ENCODE data around the gene WDR5. TPM values are rescaled to one million over a fixed set of nuclear protein-coding genes. Genes with fewer than 3 reads are reported as not detected.

The WDR5 gene
- total and polyA plus RNA-seq, 9 of the 15 experiments (the other 6 are each of a cell fraction or from before 2014, with no cell fraction given), result 3.0 to 56.8 (median 38.6) TPM

DNA sequence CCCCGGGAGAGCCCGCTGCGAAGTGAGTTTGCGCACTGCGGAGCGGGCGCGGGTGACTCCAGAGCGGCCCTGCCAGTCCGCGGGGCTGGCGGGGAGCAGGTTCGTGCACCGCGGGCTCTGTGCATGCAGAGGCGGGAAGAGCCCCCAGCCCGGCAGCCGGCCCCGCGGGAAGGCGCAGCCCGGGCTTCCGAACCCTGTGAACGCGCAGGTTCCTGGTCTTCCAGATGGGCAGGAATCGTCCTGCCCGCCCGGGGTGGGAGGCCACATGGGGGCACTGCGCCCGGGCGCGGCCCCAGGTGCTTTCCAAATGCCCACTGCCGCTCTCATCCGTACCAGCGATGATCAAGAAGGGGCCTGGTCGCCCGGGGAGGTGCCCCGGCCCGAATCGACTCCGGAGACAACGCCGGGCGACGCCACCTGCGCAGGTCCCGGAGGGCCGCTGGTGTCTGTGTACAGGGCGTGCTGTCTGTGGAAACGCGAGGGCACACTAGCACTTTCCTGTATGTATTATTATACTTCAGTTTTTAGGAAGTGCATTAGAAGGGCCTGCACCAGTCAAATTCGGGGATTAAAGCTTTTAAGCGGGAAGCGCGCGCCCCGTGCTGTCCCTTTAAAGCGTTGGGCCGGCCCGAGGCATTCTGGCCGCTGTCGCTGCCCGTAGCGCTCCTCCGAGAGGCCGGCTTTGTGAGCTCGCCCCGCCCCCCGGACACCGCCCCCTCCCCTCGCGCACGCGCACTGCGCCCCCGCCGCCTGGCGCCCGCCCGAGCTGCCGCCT lies at the start of gene WDR5 (continued):
- no peak for TF ChIP-seq ZNF695 (CRISPR knock-in tag; IDR thresholded peaks at IDR 0.05)
- no peak for TF ChIP-seq STAG1 (CRISPR knock-in tag; IDR thresholded peaks at IDR 0.05; ENCODE audit: borderline replicate concordance)
- TF ChIP-seq, protein P1, sequence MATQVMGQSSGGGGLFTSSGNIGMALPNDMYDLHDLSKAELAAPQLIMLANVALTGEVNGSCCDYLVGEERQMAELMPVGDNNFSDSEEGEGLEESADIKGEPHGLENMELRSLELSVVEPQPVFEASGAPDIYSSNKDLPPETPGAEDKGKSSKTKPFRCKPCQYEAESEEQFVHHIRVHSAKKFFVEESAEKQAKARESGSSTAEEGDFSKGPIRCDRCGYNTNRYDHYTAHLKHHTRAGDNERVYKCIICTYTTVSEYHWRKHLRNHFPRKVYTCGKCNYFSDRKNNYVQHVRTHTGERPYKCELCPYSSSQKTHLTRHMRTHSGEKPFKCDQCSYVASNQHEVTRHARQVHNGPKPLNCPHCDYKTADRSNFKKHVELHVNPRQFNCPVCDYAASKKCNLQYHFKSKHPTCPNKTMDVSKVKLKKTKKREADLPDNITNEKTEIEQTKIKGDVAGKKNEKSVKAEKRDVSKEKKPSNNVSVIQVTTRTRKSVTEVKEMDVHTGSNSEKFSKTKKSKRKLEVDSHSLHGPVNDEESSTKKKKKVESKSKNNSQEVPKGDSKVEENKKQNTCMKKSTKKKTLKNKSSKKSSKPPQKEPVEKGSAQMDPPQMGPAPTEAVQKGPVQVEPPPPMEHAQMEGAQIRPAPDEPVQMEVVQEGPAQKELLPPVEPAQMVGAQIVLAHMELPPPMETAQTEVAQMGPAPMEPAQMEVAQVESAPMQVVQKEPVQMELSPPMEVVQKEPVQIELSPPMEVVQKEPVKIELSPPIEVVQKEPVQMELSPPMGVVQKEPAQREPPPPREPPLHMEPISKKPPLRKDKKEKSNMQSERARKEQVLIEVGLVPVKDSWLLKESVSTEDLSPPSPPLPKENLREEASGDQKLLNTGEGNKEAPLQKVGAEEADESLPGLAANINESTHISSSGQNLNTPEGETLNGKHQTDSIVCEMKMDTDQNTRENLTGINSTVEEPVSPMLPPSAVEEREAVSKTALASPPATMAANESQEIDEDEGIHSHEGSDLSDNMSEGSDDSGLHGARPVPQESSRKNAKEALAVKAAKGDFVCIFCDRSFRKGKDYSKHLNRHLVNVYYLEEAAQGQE (IDR thresholded peaks at IDR 0.05; ENCODE audit: borderline replicate concordance), result no peak
- TF ChIP-seq, protein P1 (CRISPR knock-in tag; IDR thresholded peaks at IDR 0.05; ENCODE audit: low read depth), result no peak
- TF ChIP-seq, protein P2, sequence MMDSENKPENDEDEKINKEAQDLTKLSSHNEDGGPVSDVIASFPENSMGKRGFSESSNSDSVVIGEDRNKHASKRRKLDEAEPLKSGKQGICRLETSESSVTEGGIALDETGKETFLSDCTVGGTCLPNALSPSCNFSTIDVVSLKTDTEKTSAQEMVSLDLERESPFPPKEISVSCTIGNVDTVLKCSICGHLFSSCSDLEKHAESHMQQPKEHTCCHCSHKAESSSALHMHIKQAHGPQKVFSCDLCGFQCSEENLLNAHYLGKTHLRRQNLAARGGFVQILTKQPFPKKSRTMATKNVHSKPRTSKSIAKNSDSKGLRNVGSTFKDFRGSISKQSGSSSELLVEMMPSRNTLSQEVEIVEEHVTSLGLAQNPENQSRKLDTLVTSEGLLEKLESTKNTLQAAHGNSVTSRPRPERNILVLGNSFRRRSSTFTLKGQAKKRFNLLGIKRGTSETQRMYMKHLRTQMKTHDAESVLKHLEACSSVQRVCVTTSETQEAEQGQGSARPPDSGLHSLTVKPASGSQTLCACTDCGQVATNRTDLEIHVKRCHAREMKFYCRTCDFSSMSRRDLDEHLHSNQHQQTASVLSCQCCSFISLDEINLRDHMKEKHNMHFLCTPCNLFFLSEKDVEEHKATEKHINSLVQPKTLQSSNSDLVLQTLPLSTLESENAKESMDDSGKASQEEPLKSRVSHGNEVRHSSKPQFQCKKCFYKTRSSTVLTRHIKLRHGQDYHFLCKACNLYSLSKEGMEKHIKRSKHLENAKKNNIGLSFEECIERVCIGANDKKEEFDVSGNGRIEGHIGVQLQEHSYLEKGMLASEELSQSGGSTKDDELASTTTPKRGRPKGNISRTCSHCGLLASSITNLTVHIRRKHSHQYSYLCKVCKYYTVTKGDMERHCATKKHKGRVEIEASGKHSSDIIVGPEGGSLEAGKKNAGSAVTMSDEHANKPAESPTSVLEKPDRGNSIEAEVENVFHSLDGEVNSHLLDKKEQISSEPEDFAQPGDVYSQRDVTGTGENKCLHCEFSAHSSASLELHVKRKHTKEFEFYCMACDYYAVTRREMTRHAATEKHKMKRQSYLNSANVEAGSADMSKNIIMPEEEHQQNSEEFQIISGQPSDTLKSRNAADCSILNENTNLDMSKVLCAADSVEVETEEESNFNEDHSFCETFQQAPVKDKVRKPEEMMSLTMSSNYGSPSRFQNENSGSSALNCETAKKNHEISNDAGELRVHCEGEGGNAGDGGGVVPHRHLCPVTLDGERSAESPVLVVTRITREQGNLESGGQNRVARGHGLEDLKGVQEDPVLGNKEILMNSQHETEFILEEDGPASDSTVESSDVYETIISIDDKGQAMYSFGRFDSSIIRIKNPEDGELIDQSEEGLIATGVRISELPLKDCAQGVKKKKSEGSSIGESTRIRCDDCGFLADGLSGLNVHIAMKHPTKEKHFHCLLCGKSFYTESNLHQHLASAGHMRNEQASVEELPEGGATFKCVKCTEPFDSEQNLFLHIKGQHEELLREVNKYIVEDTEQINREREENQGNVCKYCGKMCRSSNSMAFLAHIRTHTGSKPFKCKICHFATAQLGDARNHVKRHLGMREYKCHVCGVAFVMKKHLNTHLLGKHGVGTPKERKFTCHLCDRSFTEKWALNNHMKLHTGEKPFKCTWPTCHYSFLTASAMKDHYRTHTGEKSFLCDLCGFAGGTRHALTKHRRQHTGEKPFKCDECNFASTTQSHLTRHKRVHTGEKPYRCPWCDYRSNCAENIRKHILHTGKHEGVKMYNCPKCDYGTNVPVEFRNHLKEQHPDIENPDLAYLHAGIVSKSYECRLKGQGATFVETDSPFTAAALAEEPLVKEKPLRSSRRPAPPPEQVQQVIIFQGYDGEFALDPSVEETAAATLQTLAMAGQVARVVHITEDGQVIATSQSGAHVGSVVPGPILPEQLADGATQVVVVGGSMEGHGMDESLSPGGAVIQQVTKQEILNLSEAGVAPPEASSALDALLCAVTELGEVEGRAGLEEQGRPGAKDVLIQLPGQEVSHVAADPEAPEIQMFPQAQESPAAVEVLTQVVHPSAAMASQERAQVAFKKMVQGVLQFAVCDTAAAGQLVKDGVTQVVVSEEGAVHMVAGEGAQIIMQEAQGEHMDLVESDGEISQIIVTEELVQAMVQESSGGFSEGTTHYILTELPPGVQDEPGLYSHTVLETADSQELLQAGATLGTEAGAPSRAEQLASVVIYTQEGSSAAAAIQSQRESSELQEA (IDR thresholded peaks at IDR 0.05; ENCODE audit: low read depth), result peak; percentile 96
- no peak for TF ChIP-seq RBM17 (IDR thresholded peaks at IDR 0.05; ENCODE audit: borderline replicate concordance, low read depth, low read length)
- peak; percentile 75 for TF ChIP-seq KLF16 (IDR thresholded peaks at IDR 0.05)
- no peak for TF ChIP-seq SMARCC2 (IDR thresholded peaks at IDR 0.05; ENCODE audit: low read depth)
- TF ChIP-seq, protein P3, sequence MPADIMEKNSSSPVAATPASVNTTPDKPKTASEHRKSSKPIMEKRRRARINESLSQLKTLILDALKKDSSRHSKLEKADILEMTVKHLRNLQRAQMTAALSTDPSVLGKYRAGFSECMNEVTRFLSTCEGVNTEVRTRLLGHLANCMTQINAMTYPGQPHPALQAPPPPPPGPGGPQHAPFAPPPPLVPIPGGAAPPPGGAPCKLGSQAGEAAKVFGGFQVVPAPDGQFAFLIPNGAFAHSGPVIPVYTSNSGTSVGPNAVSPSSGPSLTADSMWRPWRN (IDR thresholded peaks at IDR 0.05; ENCODE audit: low read depth), result no peak
- peak; percentile 83 for TF ChIP-seq POLR2G (IDR thresholded peaks at IDR 0.05; ENCODE audit: low read depth, low read length)
- TF ChIP-seq CCAR2 (IDR thresholded peaks at IDR 0.05; ENCODE audit: low read depth, low read length), result no peak

Data from K562 (cell line).